NOMO-1 treated with DMSO at 0.1 percent for 48 hours (cell line): Measurements from ENCODE around the gene C8A.

Source experiments
- DNase-seq: peaks from one replicate; lab custom pipeline; 2025; ENCODE audit not compliant: unreplicated experiment; lab: John Stamatoyannopoulos, UW

The C8A gene

DNA sequence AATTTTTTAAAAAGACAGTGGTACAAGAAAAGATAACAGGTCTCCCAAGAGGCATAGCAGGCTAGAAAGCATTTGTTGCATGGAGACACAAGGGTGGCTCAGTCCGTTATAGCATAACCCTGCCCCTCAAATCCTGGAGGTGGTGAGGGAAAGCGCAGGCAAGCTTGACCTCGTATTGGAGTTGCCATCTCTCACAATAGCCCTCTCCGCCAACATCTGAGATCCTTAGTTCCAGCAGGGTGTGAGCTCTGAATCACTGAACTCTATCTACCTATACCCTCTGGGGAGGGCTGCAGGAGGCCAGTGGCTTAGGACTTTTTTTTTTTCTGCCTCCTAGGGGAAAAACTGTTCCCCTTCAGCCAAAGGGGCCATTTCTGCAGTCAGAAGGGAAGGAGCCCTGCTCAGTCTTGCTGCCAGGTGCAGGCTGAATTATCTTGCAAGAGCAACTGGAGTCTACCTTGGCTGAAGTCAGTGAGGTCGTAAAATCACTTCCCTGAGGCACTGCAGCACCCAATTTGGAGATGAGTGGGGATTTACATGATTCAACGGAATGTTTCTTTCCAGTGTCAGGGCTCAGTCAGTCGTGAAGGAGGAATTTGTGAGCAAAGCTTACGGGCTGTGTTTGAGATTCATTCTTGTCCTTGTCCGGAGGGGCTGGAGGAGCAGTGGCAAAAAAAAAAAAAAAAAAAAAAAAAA is 17.2 kb upstream of the C8A start:
- DNase-seq: no peak

DNA sequence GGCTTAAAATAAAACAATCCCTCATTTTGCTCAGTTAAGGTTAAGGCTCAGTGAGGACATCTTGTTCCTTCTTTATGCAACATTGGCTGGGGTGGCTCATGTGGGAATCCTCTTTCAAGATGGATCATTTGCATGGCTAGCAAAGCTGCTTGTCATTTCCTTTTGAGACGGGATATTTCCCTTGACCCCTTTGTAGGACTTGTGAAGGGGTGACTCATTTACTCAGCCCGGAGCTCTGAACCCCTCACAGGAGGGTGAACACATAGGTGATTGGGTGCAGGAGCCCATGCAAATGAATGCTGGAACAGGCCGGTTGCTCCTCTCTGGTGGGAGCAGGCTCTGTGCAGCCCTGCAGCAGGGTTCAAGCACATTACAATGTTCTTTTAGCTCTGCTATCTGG is 15.8 kb upstream of the C8A start:
- peak; percentile 3 for DNase-seq

DNA sequence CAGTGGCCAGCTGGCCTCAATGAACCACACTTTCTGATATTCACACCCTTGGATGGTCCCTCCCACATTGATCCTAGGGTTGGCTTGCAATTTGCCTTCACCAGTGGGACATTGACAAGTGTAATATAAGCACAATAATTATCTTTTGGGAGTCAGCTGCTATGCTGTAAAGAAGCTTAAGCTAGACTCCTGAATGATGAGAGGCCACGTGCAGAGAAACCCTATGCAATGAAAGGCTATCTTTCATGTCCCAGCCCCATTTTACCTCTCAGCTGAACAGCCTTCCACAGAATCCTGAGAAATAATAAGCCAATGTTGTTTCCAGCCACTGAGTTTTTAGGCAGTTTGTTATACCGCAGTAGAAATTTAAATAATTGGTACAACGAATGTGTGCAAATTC is 11.1 kb upstream of the C8A start:
- DNase-seq: no peak

DNA sequence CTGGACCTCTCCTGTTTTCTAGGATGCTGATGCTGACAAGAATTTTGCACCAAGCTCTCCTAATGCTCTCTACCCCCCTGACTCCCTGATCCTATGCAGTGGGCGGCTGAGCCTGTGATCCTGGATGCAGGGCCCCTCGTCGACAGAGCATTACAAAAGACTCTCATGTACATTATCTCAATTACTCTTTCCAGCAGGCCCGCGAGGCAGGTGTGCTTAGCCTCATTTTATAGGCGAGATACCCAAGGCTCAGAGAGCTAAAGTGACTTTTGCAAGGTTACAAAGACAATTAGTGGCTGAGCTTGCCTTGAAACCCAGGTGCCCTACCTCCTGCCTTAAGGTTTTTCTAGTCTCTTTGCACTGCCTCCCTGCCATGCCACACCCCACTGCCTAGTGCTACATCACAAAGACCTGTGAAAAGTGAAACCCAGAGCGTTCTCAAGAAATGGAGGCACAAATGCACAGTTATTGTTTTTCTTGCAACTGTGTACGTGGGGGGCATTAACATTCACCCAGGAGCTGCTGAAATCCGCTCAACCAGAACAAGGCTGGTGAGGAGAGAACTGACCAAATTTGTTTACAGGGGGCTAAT is 10.0 kb upstream of the C8A start:
- DNase-seq: no peak

DNA sequence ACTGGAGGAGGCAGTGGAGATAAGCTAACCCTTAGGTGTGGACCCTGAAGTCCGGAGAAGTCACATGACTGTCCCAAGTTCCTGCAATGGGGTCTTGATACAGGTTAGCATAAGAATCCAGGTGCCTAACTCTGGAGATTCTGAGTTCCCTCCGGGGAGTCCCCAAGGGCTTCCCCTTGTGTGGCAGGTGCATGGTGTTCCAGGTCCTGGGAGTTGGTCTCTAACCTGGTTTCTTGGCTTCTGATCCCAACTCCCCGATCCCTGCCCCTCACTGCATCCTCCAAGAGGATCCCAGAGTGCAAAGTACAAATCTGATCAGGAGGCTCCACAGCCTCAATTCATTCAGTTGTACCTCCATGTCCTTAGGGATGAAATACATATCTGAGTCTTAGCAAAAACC is 9.3 kb upstream of the C8A start:
- no peak for DNase-seq

DNA sequence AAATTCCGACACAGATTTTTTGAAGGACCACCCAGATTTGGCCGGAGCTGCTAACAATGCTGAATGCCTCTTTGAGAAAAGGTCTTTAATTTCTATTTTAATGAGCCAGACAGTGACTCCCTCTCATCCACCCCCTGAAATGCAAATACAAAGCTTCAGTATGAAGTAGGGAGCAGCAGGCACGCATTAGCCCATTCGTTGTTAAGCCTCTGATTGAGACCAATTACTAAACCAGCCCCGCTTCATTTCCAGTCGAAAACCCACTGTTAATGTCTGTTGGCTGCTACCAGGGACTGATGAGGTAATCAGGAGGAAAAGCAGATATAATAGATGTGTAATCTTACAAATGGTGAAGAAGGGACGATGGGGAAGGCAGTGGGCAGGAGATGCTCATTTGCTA is 4.8 kb upstream of the C8A start:
- no peak for DNase-seq

DNA sequence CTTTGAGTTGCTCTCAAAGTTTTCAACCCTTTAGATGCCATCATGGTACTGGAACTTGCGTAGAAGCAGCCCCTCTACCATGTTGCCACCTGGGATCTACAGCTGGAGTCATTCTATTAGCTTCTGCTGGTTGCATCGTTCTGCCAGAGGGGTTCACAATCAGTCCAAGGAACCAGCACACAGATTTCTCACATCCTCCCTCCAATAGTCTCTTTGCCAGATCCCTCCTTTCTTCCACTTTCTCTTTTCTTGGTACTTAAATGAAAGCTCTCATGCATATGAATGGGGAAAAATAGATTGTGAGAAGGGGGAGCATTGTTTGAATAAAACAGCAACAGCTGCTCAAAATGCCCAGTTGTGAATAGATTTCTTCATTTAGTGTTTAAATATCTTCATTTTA is 4.2 kb upstream of the C8A start:
- DNase-seq: no peak

DNA sequence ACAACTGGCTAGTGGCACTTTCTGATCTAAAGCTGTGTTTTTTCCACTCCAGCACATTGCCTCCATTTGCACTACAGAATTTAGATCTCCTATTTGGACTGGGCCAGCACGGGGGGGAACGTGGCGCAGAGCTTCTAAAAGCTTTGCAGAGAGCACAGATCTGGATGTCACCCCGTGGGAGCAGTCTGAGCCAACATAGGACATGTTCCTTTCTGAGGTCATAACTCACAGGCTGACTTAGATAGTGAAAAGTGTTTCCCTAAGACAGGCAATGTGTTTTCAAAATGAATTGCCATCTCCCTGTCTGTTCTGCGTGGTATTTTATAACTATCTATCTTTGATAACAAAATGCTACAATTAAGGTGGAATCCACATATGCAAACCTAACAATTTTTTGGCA is 3.7 kb upstream of the C8A start:
- no peak for DNase-seq

DNA sequence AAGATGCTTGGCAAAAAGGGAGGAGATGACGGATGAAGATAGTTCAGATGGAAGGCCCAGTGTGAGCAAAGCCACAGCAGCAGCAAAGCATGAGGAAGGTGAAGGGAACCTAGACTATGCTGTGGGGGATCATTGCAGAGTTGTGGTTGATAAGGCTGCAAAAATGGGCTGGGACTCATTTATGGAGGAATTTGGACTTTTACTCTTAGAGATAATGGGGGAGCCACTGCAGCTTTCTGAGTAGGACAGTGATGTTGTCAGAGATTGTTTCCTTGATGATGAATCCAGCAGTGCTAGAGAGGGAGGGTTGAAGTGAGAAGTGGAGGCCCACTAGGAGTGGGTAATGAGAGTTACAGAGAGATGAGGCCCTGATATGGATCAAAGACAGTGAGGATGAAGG is 2.1 kb upstream of the C8A start:
- DNase-seq: no peak

DNA sequence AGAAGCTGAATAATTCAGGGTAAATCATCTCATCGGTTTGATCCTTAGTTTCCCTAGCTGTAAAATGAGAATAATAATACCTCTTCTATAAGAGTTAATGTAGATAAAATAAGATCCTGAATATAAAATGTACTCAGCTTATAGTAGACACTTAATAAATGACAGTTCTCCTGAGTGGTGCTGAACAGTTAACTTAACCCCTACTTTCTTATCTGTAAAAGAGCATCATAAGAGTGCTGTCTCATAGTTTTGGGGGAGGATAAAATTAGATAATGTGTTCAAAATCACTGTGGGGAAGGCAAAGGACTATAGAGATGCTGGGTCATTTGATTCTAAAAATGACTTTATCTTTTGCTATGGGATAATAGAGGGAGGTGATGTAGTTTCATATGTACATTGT is 593 bp downstream of the C8A start:
- no peak for DNase-seq

DNA sequence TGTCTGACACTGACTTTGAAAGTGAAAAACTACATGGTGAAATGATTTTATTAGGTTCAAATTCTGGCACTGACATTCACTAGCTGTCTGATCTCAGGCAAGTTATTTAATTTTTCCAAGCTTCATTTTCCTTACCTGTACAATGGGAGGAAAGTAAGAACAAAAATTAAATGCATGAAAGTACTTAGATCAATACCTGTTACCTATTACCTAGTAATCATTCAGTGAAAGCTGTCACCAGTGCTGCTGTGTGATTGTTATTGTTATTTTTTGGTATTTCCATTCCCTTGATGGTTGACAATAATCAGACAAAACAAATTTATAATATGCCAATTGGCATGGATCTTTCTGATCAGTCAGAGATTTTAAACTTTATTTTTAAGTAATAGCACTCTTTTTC is 1.6 kb downstream of the C8A start:
- no peak for DNase-seq

DNA sequence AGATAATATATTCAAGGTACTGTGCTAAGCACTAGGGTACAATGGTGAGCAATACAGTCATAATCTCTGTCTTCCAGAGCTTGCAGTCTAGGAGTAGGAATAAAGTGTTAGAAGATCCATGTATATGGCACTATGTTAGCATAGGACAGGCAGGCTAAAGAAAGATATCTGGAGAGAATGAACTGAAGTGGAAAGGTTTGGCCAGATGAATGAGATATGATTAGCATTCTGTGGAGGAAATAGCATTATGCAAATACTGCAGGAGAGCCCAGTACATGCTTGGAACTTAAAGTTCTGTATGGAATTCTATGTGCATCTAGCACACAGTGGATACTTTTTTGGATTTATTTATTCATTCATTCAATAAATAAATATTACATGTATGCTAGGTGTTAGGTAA is 4.7 kb downstream of the C8A start:
- no peak for DNase-seq

DNA sequence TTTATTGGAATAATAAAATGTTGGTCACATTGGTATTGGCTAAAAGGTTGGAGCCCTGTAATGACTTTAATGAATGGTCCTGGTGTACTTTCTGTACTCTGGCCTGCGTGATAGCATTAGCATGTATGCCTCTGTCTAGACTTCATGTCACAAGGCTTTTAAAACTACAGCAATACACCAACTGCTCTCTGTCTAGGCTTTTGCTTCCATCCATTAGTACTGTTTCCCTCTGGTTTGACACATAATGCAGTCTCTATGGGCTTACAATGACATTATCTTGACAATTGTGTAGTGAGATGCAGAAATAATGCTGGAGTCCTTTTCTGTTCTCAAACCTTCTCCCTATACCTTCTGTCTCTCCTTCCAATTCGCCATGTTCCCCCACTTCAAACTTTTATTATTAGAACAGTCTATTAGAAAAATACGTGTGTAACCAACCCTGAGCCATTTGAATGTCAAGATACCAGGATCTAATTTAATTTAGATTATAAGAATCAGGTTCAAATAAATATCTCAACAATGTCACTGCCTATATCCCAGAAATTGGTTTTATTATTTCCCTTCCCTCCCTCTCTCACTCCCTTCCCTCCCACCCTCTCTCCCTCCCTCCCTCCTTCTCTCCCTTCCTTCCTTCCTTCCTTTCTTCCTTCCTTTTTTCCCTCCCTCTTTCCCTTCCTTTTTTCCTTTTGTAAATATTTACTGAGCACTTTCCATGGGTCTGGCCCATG is 8.8 kb downstream of the C8A start:
- DNase-seq: no peak

DNA sequence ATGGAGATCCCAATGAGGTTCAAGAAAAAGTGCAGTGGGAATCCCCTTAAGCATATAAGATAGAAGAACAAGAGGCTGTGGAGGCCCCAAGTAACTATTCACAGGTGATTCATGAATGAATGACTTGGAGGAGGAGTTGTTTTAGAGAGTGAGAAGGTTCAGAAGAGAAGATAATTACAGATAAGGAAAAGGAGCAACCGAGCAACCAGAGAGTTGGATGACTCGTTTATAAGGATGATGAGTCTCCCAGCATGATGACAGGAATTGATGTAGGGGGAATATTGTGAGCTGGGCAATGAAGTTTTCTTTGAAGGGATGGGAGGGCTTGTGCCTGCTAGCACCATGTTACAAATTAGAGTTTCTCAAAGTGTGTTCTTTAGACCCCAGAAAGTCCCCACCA is 9.8 kb downstream of the C8A start:
- DNase-seq: no peak

DNA sequence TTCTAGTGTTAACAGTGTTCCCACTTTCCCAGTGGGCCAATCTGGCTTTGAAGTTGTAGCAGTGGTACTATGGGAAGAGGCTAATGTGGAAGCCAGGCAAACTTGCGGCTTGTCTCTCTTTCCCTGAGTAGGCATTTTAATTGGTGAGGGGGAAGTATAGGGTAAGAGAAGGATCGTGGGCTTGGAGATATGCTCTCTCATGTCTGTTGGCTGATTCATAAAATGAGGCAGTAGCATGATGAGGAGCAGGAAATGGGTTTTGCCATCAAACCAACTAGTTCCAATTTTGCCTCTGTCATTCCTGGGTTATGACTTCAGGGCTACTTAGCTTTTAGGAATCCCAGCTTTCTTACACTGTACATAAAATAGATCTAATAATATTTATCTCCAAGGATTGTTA is 12.1 kb downstream of the C8A start:
- no peak for DNase-seq

DNA sequence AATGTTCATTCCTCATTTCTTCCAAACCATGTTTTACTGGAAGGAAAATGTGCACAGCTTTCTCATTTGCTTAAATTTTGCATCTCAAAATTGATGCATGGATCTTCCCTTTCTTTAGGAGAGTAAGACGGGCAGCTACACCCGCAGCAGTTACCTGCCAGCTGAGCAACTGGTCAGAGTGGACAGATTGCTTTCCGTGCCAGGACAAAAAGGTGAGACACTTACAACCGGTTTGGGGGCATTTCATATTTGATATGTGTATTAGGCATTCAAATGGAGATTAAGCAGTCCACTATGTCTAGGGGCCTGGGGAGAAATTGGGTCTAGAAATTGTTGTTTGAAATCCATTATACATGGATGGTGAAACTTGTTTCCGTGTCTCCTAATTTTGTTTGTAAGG is 12.9 kb downstream of the C8A start:
- no peak for DNase-seq

DNA sequence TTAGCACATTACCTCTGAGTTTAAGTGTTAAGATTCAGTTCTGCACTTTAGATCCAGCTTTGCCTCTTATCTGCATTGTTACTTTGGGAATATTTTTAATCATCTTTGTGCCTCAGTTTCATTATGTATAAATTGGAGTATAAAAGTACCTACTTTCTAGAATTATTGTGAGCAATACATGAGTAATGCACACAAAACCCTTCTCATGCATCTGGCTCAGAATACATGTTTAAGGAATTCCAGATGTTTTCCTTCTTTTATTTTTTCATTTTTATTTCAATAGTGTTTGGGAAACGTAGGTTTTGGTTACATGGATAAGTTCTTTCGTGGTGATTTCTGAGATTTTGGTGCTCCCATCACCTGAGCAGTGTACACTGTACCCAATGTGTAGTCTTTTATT is 14.2 kb downstream of the C8A start:
- DNase-seq: no peak

DNA sequence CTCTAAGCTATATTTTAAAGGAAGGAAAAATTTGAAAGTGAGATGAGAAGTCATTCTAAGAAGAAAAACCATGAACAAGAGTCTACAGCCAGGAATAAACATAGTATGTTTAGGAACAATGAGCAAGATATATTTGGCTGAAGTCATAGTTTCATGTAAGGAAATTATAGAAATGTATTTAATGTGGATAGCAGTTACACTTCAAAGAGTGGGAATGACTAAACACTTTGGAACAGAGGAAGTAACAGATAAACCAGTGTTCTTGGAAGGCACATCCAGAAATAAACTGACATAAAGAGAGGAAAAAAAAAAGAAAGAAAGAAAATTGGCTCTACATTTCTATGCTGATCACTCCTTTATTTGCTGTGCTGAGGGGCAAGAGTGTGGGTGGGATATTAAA is 18.0 kb downstream of the C8A start:
- no peak for DNase-seq

DNA sequence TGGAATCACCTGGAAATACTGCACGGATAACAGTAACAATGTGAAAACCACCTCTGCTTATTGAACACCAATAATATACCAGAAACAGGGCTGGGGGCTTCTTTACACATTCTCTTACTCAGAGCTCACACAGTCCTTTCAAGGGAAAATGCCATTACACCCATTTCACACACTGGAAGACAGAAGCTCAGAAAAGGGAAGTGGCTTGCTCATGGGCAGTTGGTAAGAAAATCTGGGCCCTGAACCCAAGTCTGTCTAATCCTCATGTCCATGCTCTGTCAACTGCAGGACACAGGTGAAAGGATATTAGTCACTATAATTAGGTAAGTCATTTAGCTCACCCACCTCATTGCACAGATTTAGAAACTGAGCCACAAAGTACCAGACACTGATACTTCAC is 18.6 kb downstream of the C8A start:
- DNase-seq: no peak

DNA sequence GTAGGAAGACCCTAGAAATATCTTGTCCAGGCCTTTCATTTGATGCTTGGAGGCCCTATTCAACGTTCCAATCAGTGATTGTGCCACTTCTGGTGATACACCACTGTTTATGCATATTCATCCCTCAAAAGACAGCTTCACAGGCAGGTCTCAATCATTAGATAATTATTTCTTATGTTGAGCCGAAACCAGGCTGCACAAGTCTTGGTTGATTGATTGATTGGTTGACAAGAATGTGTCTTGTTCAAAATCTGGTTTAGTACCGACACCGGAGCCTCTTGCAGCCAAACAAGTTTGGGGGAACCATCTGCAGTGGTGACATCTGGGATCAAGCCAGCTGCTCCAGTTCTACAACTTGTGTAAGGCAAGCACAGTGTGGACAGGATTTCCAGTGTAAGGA is 20.1 kb downstream of the C8A start:
- no peak for DNase-seq

DNA sequence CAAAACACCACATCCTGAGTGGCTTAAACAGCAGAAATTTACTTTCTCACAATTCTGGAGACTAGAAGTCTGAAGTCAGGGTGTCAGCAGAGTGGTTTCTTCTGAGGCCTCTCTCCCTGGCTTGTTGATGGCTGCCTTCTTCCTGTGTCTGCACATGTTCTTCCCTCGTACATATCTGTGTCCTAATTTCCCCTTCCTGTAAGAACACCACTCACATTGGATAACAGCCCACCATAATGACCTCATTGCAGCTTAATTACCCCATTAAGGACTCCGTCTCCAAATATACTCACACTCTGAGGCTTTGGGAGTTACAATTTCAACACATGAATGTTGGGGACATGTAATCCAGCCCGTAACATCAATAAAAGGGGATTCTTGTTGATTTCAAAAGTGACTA is 23.4 kb downstream of the C8A start:
- peak; percentile 7 for DNase-seq

DNA sequence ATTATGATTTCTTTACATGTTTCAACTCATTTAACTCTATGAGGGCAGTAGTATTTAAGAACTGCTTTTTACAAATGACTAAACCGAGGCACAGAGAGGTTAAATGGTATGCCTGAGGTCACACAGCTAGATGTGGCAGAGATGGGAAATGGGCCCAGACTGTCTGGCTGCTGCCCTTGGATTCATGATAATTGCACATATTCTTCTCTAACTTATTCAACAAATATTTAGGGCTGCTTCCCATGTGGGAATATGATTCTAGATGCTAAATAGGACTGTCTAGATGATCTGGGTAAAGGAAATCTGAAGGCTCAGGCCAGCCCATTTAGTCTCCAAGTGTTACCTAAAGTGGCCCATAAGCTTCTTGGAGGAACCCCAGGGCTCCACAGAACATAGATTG is 26.2 kb downstream of the C8A start:
- DNase-seq: no peak

DNA sequence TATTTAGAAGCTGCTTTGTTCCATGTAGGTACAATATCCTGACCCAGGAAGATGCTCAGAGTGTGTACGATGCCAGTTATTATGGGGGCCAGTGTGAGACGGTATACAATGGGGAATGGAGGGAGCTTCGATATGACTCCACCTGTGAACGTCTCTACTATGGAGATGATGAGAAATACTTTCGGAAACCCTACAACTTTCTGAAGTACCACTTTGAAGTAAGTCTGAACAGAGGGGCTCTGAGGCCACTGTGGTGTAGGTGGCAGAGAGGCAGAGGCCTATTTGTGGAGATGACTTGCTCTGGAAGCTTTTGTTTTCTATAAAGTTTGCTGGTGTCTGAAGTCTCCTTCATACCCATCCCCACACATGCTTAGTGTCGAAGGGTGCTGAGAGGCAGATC is 26.8 kb downstream of the C8A start:
- DNase-seq: no peak
